Fibroblast of lung (primary cell): Measurements from ENCODE around the gene MVP. TPM values are rescaled to one million over a fixed set of nuclear protein-coding genes. Genes with fewer than 3 reads are reported as not detected.
"Not testable (repeated sequence)": the region's sequence is repeated elsewhere in the genome, so short reads cannot be mapped to it uniquely, and the experiment has no call there.

Experiments used
- DNase-seq, 2 donors: peaks; one replicate each; pipeline versions ENCODE4 v3.0.0 to v3.0.0-alpha.2; 2010; ENCODE audit warnings: low read depth in 2 of 2
- H2AFZ ChIP-seq: 2 replicates; pipeline ENCODE4 v1.5.1; 2012; ENCODE audit warnings: low read length, control low read depth, inconsistent platforms
- H3K27ac ChIP-seq: 2 replicates; pipeline ENCODE4 v1.5.1; 2011; ENCODE audit warnings: low read length, control low read depth; ENCODE audit not compliant: insufficient read depth
- H3K27me3 ChIP-seq: 2 replicates; pipeline ENCODE4 v1.5.1; 2011; ENCODE audit warnings: mild to moderate bottlenecking, low read length; ENCODE audit not compliant: control insufficient read depth, insufficient read depth
- H3K36me3 ChIP-seq: 2 replicates; pipeline ENCODE4 v1.5.1; 2011; ENCODE audit warnings: low read length; ENCODE audit not compliant: control insufficient read depth, insufficient read depth
- H3K4me1 ChIP-seq: 2 replicates; pipeline ENCODE4 v1.5.1; 2011; ENCODE audit warnings: low read length; ENCODE audit not compliant: control insufficient read depth, insufficient read depth; ENCODE audit errors: extremely low read depth
- H3K4me2 ChIP-seq: 2 replicates; pipeline ENCODE4 v1.5.1; 2011; ENCODE audit warnings: low read length, control low read depth; ENCODE audit not compliant: insufficient read depth; ENCODE audit errors: extremely low read depth
- H3K4me3 ChIP-seq, 4 experiments: fragments of 200-600 bp in 1 of 4; sonication (generic) in 1 of 4; replicated peaks in 1 of 4; 2 replicates each; pipeline ENCODE4 v1.5.1; 2011 to 2016; ENCODE audit warnings: low read length in 4 of 4, low read depth in 3 of 4, mild to moderate bottlenecking in 3 of 4, control low read depth in 2 of 4, inconsistent platforms in 1 of 4, mixed read lengths in 1 of 4; ENCODE audit not compliant: insufficient read depth in 1 of 4; ENCODE audit errors: control extremely low read depth in 1 of 4
- H3K79me2 ChIP-seq: 2 replicates; pipeline ENCODE4 v1.5.1; 2012; ENCODE audit warnings: mild to moderate bottlenecking, low read length, inconsistent platforms; ENCODE audit not compliant: control insufficient read depth, insufficient read depth
- H3K9ac ChIP-seq: 2 replicates; pipeline ENCODE4 v1.5.1; 2011; ENCODE audit warnings: mild to moderate bottlenecking, low read length, control low read depth; ENCODE audit not compliant: insufficient read depth
- H3K9me3 ChIP-seq: 2 replicates; pipeline ENCODE4 v1.5.1; 2012; ENCODE audit warnings: low read depth, low read length; ENCODE audit not compliant: control insufficient read depth, insufficient read depth
- H4K20me1 ChIP-seq: 2 replicates; pipeline ENCODE4 v1.5.1; 2011; ENCODE audit warnings: low read length; ENCODE audit not compliant: control insufficient read depth, insufficient read depth; ENCODE audit errors: extremely low read depth
- EZH2 ChIP-seq: IDR thresholded peaks from 2 replicates; pipeline ENCODE4 v1.5.1; 2012; ENCODE audit warnings: low read length, control low read depth, mild to moderate bottlenecking; ENCODE audit errors: missing control alignments
- polyA plus RNA-seq, 2 donors: library from polyadenylated mRNA; depleted of rRNA in 1 of 2; stranded (reverse) in 1 of 2; unstranded in 1 of 2; fragments of >200 nt; gene quantifications; 2 replicates each; pipeline ENCODE4 v1.2.1, GENCODE V29; 2011 to 2012; ENCODE audit warnings: missing spikeins in 1 of 2
- total RNA-seq: library from RNA; depleted of rRNA; stranded (reverse); fragments of >200 nt; gene quantifications from 2 replicates; pipeline ENCODE4 v1.2.1, GENCODE V29; 2014
- TF ChIP-seq, protein P1 (sequence below), 2 donors: IDR thresholded peaks in 1 of 2; conservative IDR thresholded peaks in 1 of 2; 1 replicate in 1 of 2; 2 replicates in 1 of 2; pipeline ENCODE4 v1.5.1; 2011 to 2012; ENCODE audit warnings: low read length in 2 of 2, control low read depth in 1 of 2, inconsistent platforms in 1 of 2, low read depth in 1 of 2, mild to moderate bottlenecking in 1 of 2

Gene MVP
- total and polyA plus RNA-seq, 2 donors (not counting 1 experiment from before 2014, with no cell fraction given), result 208 to 518 TPM

DNA sequence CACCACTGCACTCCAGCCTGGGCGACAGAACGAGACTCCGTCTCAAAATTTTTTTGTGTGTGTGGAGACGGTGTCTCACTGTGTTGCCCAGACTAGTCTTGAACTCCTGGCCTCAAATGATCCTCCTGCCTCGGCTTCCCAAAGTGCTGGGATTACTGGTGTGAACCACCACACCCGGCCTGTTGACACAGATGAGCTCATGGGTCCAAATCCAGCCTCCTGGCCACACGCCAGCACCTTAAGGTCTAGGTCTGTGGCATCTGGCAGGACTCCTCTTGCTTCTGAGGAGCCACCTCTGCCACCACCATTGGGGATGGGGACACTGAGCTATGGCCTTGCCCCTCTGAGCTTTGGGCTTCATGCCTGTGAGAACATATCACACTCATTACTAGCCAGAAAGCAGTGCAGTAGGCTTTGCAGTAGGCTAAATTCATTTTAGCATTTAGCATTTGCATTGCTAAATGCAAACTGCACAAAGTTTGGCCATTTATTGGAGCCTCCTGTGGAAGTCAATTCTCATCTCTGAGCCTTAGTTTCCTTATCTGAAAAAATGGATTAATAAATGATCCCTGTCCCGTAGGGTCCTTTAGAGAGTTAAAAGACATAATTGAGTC is 48.2 kb downstream of the MVP start:
- no peaks in the 10 kb centered on the region for H3K9me3 ChIP-seq
- no peak overlapping the region for H2AFZ ChIP-seq
- H3K9ac ChIP-seq, result no peak overlapping the region
- H3K27me3 ChIP-seq, result no peaks in the 10 kb centered on the region
- no peak overlapping the region for H3K4me3 ChIP-seq
- no peaks in the 10 kb centered on the region for H4K20me1 ChIP-seq
- TF ChIP-seq EZH2, result no peak
- TF ChIP-seq, protein P1, sequence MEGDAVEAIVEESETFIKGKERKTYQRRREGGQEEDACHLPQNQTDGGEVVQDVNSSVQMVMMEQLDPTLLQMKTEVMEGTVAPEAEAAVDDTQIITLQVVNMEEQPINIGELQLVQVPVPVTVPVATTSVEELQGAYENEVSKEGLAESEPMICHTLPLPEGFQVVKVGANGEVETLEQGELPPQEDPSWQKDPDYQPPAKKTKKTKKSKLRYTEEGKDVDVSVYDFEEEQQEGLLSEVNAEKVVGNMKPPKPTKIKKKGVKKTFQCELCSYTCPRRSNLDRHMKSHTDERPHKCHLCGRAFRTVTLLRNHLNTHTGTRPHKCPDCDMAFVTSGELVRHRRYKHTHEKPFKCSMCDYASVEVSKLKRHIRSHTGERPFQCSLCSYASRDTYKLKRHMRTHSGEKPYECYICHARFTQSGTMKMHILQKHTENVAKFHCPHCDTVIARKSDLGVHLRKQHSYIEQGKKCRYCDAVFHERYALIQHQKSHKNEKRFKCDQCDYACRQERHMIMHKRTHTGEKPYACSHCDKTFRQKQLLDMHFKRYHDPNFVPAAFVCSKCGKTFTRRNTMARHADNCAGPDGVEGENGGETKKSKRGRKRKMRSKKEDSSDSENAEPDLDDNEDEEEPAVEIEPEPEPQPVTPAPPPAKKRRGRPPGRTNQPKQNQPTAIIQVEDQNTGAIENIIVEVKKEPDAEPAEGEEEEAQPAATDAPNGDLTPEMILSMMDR (conservative IDR thresholded peaks at IDR 0.05 in 1 of 2, IDR thresholded peaks at IDR 0.05 in 1 of 2; ENCODE audit: low read depth in 1 of 2, low read length in 2 of 2), result no peak
- H3K36me3 ChIP-seq, result no peaks in the 10 kb centered on the region
- no peaks in the 10 kb centered on the region for H3K4me1 ChIP-seq
- no peak for DNase-seq
- H3K79me2 ChIP-seq, result no peaks in the 10 kb centered on the region
- H3K4me2 ChIP-seq, result no peak overlapping the region
- H3K27ac ChIP-seq, result no peak overlapping the region

DNA sequence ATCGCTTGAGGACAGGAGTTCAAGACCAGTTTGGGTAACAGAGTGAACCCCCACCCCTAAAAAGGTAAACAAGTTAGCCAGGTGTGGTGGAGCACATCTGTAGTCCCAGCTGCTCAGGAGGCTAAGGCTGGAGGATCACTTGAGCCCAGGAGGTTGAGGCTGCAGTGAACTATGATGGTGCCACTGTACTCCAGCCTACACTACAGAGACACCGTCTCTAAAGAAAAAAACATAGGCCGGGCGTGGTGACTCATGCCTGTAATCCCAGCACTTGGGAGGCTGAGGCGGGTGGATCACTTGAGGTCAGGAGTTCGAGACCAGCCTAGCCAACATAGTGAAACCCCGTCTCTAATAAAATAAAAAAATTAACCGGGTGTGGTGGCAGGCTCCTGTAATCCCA is 48.8 kb downstream of the MVP start:
- H3K79me2 ChIP-seq, result not testable (repeated sequence)

DNA sequence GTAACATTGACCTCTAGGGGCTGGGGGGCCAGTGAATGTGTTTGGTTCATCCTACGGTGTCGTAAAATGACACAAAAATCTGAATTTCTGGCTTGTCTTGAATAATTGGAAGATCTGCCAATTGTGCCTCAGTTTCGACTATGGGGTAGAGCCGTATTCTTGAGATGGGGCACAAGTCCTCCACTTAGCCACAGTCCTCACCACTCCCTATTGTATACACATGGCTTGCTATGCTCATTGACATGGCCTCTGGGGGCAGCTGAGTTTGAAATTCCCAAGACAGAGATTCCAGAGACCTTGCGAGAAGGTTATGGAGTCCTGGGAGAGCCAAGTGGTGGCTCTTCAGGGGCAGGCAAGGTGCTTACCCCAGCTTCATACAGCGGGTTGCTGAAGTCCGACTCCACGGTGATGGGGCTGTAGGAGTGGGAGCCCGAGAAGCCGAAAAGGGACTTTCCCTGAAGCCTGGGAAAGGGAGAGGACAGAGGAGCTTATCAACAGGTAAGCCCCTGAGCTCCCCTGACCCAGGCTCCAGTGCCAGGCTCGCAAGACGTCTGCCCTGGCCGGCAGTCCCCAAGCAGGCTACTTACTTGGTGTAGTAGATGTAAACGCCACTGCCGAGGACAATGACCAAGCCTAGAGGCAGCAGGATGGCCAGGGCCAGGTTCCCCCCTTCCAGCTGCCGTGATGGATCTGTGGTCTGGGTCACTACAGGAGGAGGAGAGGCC is 51.7 kb downstream of the MVP start:
- no peak for TF ChIP-seq EZH2
- TF ChIP-seq, protein P1 (conservative IDR thresholded peaks at IDR 0.05 in 1 of 2, IDR thresholded peaks at IDR 0.05 in 1 of 2; ENCODE audit: low read depth in 1 of 2, low read length in 2 of 2), result no peak
- H2AFZ ChIP-seq, result no peak overlapping the region
- no peak overlapping the region for H3K4me2 ChIP-seq
- DNase-seq, result no peak
- H3K9ac ChIP-seq, result no peak overlapping the region
- H3K79me2 ChIP-seq, result no peaks in the 10 kb centered on the region
- no peaks in the 10 kb centered on the region for H3K4me1 ChIP-seq
- H3K36me3 ChIP-seq, result no peaks in the 10 kb centered on the region
- no peak overlapping the region for H3K27ac ChIP-seq
- no peaks in the 10 kb centered on the region for H3K9me3 ChIP-seq
- H3K27me3 ChIP-seq, result peaks cover 4% of the 10 kb centered on the region
- no peaks in the 10 kb centered on the region for H4K20me1 ChIP-seq
- H3K4me3 ChIP-seq, result no peak overlapping the region

More for the DNA sequence above, 48.8 kb downstream of the MVP start:
- H3K4me2 ChIP-seq, H3K36me3 ChIP-seq, H2AFZ ChIP-seq, H3K27me3 ChIP-seq, H3K4me3 ChIP-seq, H4K20me1 ChIP-seq, H3K9me3 ChIP-seq, H3K9ac ChIP-seq, H3K4me1 ChIP-seq, DNase-seq, H3K27ac ChIP-seq: not testable (repeated sequence)
